GM12878 (cell line): Measurements from ENCODE around the gene RADIL. TPM values are rescaled to one million over a fixed set of nuclear protein-coding genes. Genes with fewer than 3 reads are reported as not detected.

Experiments used
- ATAC-seq: fragments of 200-7000 bp; cut with Tn5 transposase; 3 replicates; pipeline ENCODE4 v1.9.1; 2020; ENCODE audit warnings: mild to moderate bottlenecking, moderate library complexity
- BruUV-seq: library from RNA; stranded (reverse); fragments of 400-500 nt; replicated peaks from 2 replicates; lab custom pipeline; 2021; lab: Mats Ljungman, UMichigan
- CTCF ChIA-PET: fragments of 300-600 bp; sonication (Branson Sonifier 250); formaldehyde crosslinking; extraction: SDS; loops from one replicate; lab custom pipeline; 2021; ENCODE audit warnings: inconsistent platforms; lab: Yijun Ruan, JAX
- POLR2A ChIA-PET: fragments of 350-600 bp; formaldehyde crosslinking; extraction: SDS; loops from one replicate; lab custom pipeline; 2021; ENCODE audit warnings: inconsistent platforms; lab: Charles Lee
- RAD21 ChIA-PET: fragments of 300-600 bp; sonication (Branson Sonifier 250); formaldehyde crosslinking; loops from one replicate; lab custom pipeline; 2023; ENCODE audit warnings: antibody characterized with exemption; ENCODE audit not compliant: unreplicated experiment; lab: Charles Lee
- SMC1A ChIA-PET: fragments of 300-600 bp; sonication (Branson Sonifier 250); formaldehyde crosslinking; loops from one replicate; lab custom pipeline; 2023; ENCODE audit not compliant: unreplicated experiment, uncharacterized antibody; lab: Charles Lee
- DNase-seq: peaks from one replicate; pipeline ENCODE4 v3.0.0-alpha.2; 2011; ENCODE audit warnings: low read depth, low spot score
- FAIRE-seq: peaks from 3 replicates; lab custom pipeline; 2011; peaks lifted over from hg19 to GRCh38; lab: Jason Lieb, UNC
- H2AFZ ChIP-seq: 2 replicates; pipeline ENCODE4 v1.6.0; 2011; ENCODE audit warnings: low read depth, low read length, control low read depth; ENCODE audit not compliant: control insufficient read depth
- H3K27ac ChIP-seq: 2 replicates; pipeline ENCODE4 v1.5.1; 2011; ENCODE audit warnings: control low read depth; ENCODE audit not compliant: control insufficient read depth, insufficient read depth
- H3K27me3 ChIP-seq, 2 experiments: replicated peaks in 1 of 2; 2 replicates each; pipeline versions ENCODE4 v1.6.0 to v1.6.1; 2011; ENCODE audit warnings: low read length in 1 of 2; ENCODE audit not compliant: control insufficient read depth in 2 of 2, insufficient read depth in 2 of 2
- H3K36me3 ChIP-seq, 2 experiments: 2 replicates each; pipeline ENCODE4 v1.5.1; 2011; ENCODE audit warnings: low read length in 1 of 2; ENCODE audit not compliant: control insufficient read depth in 2 of 2, insufficient read depth in 2 of 2
- H3K4me1 ChIP-seq: 2 replicates; pipeline ENCODE4 v1.6.1; 2011; ENCODE audit warnings: mild to moderate bottlenecking, low read length, moderate library complexity, mixed read lengths; ENCODE audit not compliant: control insufficient read depth, insufficient read depth
- H3K4me2 ChIP-seq: 2 replicates; pipeline ENCODE4 v1.6.0; 2011; ENCODE audit warnings: control low read depth; ENCODE audit not compliant: control insufficient read depth, insufficient read depth
- H3K4me3 ChIP-seq: fragments of 200-600 bp; sonication (generic); 2 replicates; pipeline ENCODE4 v1.5.1; 2016
- H3K79me2 ChIP-seq: 2 replicates; pipeline ENCODE4 v1.6.0; 2011; ENCODE audit warnings: low read length; ENCODE audit not compliant: control insufficient read depth, insufficient read depth
- H3K9ac ChIP-seq: 2 replicates; pipeline ENCODE4 v1.8.0; 2011; ENCODE audit warnings: low read length, control low read depth, mixed read lengths; ENCODE audit not compliant: control insufficient read depth, insufficient read depth
- H3K9me3 ChIP-seq: replicated peaks from 3 replicates; pipeline ENCODE4 v1.5.1; 2011; ENCODE audit warnings: mild to moderate bottlenecking, low read length; ENCODE audit not compliant: control insufficient read depth, insufficient read depth
- H4K20me1 ChIP-seq: 2 replicates; pipeline ENCODE4 v1.6.0; 2011; ENCODE audit not compliant: control insufficient read depth, insufficient read depth
- BCL11A ChIP-seq: IDR thresholded peaks from 2 replicates; pipeline ENCODE4 v1.6.1; 2011; ENCODE audit warnings: low read depth, low read length
- CBX3 ChIP-seq: fragments of 200-600 bp; sonication (generic); IDR thresholded peaks from 2 replicates; pipeline ENCODE4 v1.6.1; 2016; ENCODE audit warnings: low read depth, borderline replicate concordance
- EP300 ChIP-seq, 2 experiments: fragments of 150-350 bp in 1 of 2; IDR thresholded peaks; 2 replicates each; pipeline ENCODE4 v1.6.1; 2011 to 2012; ENCODE audit warnings: low read depth in 2 of 2, low read length in 2 of 2, borderline replicate concordance in 1 of 2, improper control_type of control experiment in 1 of 2, inconsistent platforms in 1 of 2; ENCODE audit not compliant: control insufficient read depth in 1 of 2
- ETV6 ChIP-seq, 2 experiments: fragments of 450-650 bp in 1 of 2; IDR thresholded peaks in 1 of 2; conservative IDR thresholded peaks in 1 of 2; 2 replicates each; pipeline ENCODE4 v1.6.1; 2014; ENCODE audit warnings: antibody characterized with exemption in 1 of 2, borderline replicate concordance in 1 of 2, low read depth in 1 of 2, mild to moderate bottlenecking in 1 of 2, moderate library complexity in 1 of 2
- JUNB ChIP-seq: IDR thresholded peaks from 2 replicates; pipeline ENCODE4 v1.6.1; 2016; ENCODE audit warnings: antibody characterized with exemption, mild to moderate bottlenecking
- NR2F1 ChIP-seq: fragments of 450-650 bp; conservative IDR thresholded peaks from 2 replicates; pipeline ENCODE4 v1.6.1; 2017; ENCODE audit warnings: mild to moderate bottlenecking
- NRF1 ChIP-seq: conservative IDR thresholded peaks from 2 replicates; pipeline ENCODE4 v1.6.1; 2011; ENCODE audit warnings: mild to moderate bottlenecking, low read depth, low read length, improper control_type of control experiment
- POLR2A ChIP-seq: IDR thresholded peaks from 2 replicates; pipeline ENCODE4 v1.6.1; 2011; ENCODE audit warnings: low read depth, mild to moderate bottlenecking, low read length
- SMAD5 ChIP-seq: IDR thresholded peaks from 2 replicates; pipeline ENCODE4 v1.6.1; 2016; ENCODE audit warnings: antibody characterized with exemption, low read depth
- SUPT20H ChIP-seq: IDR thresholded peaks from 2 replicates; pipeline ENCODE4 v1.6.1; 2011; ENCODE audit warnings: low read depth, mild to moderate bottlenecking, low read length, moderate library complexity, borderline replicate concordance; ENCODE audit not compliant: control insufficient read depth
- WGBS: methylation state at CpG from one replicate; pipeline ENCODE4 v1.1.6; 2016; ENCODE audit warnings: low lambda C conversion rate; ENCODE audit not compliant: insufficient replicate concordance, insufficient coverage; ENCODE audit errors: missing lambda C conversion rate; 5-methylcytosine and 5-hydroxymethylcytosine counted together
- in situ Hi-C: fragments of 300-500 bp; cut with MboI; formaldehyde crosslinking; loops from 9 replicates; pipeline ENCODE4 v1.14.3; 2018; ENCODE audit warnings: mixed read lengths
- intact Hi-C: fragments of 100-400 bp; cut with micrococcal nuclease; formaldehyde crosslinking; loops from one replicate; pipeline ENCODE4 v1.14.2; 2022; ENCODE audit not compliant: unreplicated experiment
- polyA plus RNA-seq, 11 experiments: library from polyadenylated mRNA; depleted of rRNA in 4 of 11; unstranded in 6 of 11; stranded (reverse) in 5 of 11; fragments of >200 nt; fragmentation: Nextera tagmentation in 4 of 11; fragmentation: Illumina TruSeq in 1 of 11; extraction: Ambion mirVana in 4 of 11; extraction: Trizol in 1 of 11; gene quantifications; 1 replicate in 1 of 11; 2 replicates in 10 of 11; pipeline versions ENCODE4 v1.2.1 to v1.2.3, GENCODE V29; 2011 to 2016; ENCODE audit warnings: inconsistent platforms in 2 of 11, missing spikeins in 2 of 11, low read depth in 1 of 11
- total RNA-seq, 4 experiments: library from RNA; depleted of rRNA in 3 of 4; stranded (reverse); fragments of >200 nt in 3 of 4; fragmentation: Illumina TruSeq in 1 of 4; extraction: Trizol in 1 of 4; gene quantifications; 2 replicates each; pipeline versions ENCODE4 v1.2.1 to v1.2.3, GENCODE V29; 2013 to 2021
- TF ChIP-seq, protein P1 (sequence below): IDR thresholded peaks from 2 replicates; pipeline ENCODE4 v1.6.1; 2012; ENCODE audit warnings: mild to moderate bottlenecking, low read depth, low read length
- TF ChIP-seq, protein P2 (sequence below): fragments of 450-650 bp; IDR thresholded peaks from 2 replicates; pipeline ENCODE4 v1.6.1; 2016; ENCODE audit warnings: mild to moderate bottlenecking, moderate library complexity, borderline replicate concordance

RADIL gene
- total and polyA plus RNA-seq, 10 of the 15 experiments (the other 5 are each of a cell fraction or from before 2014, with no cell fraction given): 0.05 to 0.06 TPM; not detected in 8

DNA sequence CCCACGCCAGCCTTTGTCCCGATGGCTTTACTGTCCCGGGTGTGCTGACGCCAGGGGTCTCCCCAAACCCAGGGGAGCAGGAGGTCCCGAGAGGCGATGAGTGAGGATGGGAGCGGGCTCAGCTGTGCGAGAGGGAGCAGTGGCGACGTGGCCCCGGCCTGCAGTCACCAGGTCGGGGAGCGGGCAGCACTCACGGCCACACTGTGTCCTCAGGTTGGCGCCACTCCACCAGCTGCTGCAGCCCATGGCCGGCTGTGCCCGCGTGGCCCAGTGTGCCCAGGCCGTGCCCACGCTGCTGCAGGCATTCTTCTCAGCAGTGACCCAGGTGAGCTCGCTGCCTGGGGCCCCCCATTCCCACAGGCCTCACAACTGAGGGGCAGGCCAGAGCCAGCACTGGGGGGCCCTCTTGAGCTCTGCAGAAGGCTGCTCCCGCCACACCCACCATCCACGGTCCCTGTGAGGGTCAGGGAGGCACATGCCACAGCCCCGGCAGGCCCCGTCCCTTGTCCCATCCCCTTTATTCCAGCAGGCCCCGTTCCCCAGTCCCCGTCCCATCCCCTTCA, 94.8 kb downstream of the RADIL start:
- Histone ChIP-seq H3K4me1 (no peaks in the 10 kb centered on the region), H2AFZ (no peak overlapping the region), H3K27me3 (no peaks in the 10 kb centered on the region), H3K9me3 (no peaks in the 10 kb centered on the region; the same call in 2 of the 3 replicates), H3K27ac (no peak overlapping the region), H4K20me1 (no peaks in the 10 kb centered on the region), H3K4me2 (no peak overlapping the region), H3K9ac (no peak overlapping the region), H3K4me3 (no peak overlapping the region), H3K79me2 (no peaks in the 10 kb centered on the region), H3K36me3 (peaks cover 4 to 30% of the 10 kb centered on the region in 2 experiments; a peak in 3 of 4 replicates)
- no peak for ATAC-seq
- intact Hi-C loops: no loop called here
- no TSS peak for BruUV-seq
- ChIA-PET SMC1A (no interaction called here), RAD21 (no interaction called here), POLR2A (no interaction called here), CTCF (no interaction called here)
- 95% methylated on average over 26 of the region's 27 CpGs for WGBS
- no peak for DNase-seq
- no peak for FAIRE-seq
- in situ Hi-C loops: no loop called here
- TF ChIP-seq NR2F1: no peak
- TF ChIP-seq, protein P1, sequence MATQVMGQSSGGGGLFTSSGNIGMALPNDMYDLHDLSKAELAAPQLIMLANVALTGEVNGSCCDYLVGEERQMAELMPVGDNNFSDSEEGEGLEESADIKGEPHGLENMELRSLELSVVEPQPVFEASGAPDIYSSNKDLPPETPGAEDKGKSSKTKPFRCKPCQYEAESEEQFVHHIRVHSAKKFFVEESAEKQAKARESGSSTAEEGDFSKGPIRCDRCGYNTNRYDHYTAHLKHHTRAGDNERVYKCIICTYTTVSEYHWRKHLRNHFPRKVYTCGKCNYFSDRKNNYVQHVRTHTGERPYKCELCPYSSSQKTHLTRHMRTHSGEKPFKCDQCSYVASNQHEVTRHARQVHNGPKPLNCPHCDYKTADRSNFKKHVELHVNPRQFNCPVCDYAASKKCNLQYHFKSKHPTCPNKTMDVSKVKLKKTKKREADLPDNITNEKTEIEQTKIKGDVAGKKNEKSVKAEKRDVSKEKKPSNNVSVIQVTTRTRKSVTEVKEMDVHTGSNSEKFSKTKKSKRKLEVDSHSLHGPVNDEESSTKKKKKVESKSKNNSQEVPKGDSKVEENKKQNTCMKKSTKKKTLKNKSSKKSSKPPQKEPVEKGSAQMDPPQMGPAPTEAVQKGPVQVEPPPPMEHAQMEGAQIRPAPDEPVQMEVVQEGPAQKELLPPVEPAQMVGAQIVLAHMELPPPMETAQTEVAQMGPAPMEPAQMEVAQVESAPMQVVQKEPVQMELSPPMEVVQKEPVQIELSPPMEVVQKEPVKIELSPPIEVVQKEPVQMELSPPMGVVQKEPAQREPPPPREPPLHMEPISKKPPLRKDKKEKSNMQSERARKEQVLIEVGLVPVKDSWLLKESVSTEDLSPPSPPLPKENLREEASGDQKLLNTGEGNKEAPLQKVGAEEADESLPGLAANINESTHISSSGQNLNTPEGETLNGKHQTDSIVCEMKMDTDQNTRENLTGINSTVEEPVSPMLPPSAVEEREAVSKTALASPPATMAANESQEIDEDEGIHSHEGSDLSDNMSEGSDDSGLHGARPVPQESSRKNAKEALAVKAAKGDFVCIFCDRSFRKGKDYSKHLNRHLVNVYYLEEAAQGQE: no peak
- no peak for TF ChIP-seq EP300 (IDR thresholded peaks at IDR 0.05; ENCODE audit: borderline replicate concordance in 1 of 2, control insufficient read depth in 1 of 2, low read depth in 2 of 2, low read length in 2 of 2)
- TF ChIP-seq CBX3: no peak
- TF ChIP-seq BCL11A: no peak
- no peak for TF ChIP-seq JUNB
- TF ChIP-seq SMAD5: no peak
- no peak; the same call in 1 of the 2 replicates for TF ChIP-seq POLR2A
- TF ChIP-seq, protein P2, sequence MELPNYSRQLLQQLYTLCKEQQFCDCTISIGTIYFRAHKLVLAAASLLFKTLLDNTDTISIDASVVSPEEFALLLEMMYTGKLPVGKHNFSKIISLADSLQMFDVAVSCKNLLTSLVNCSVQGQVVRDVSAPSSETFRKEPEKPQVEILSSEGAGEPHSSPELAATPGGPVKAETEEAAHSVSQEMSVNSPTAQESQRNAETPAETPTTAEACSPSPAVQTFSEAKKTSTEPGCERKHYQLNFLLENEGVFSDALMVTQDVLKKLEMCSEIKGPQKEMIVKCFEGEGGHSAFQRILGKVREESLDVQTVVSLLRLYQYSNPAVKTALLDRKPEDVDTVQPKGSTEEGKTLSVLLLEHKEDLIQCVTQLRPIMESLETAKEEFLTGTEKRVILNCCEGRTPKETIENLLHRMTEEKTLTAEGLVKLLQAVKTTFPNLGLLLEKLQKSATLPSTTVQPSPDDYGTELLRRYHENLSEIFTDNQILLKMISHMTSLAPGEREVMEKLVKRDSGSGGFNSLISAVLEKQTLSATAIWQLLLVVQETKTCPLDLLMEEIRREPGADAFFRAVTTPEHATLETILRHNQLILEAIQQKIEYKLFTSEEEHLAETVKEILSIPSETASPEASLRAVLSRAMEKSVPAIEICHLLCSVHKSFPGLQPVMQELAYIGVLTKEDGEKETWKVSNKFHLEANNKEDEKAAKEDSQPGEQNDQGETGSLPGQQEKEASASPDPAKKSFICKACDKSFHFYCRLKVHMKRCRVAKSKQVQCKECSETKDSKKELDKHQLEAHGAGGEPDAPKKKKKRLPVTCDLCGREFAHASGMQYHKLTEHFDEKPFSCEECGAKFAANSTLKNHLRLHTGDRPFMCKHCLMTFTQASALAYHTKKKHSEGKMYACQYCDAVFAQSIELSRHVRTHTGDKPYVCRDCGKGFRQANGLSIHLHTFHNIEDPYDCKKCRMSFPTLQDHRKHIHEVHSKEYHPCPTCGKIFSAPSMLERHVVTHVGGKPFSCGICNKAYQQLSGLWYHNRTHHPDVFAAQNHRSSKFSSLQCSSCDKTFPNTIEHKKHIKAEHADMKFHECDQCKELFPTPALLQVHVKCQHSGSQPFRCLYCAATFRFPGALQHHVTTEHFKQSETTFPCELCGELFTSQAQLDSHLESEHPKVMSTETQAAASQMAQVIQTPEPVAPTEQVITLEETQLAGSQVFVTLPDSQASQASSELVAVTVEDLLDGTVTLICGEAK: no peak
- no peak for TF ChIP-seq ETV6 (conservative IDR thresholded peaks at IDR 0.05 in 1 of 2, IDR thresholded peaks at IDR 0.05 in 1 of 2; ENCODE audit: borderline replicate concordance in 1 of 2, low read depth in 1 of 2)
- no peak for TF ChIP-seq SUPT20H
- TF ChIP-seq NRF1: no peak
